Loucy (cell line): ENCODE results near the gene VWA8.

Experiments used
- H2AFZ ChIP-seq: fragments of 200-600 bp; sonication (generic); 2 replicates; pipeline ENCODE4 v1.6.0; 2016; ENCODE audit warnings: antibody characterized with exemption, mild to moderate bottlenecking, low read length, moderate library complexity
- H3F3A ChIP-seq: fragments of 200-600 bp; 2 replicates; pipeline ENCODE4 v1.6.0; 2016; ENCODE audit warnings: antibody characterized with exemption, low read depth, mild to moderate bottlenecking
- H3K27me3 ChIP-seq: fragments of 200-600 bp; sonication (generic); 2 replicates; pipeline ENCODE4 v1.6.1; 2014; ENCODE audit warnings: low read length, mild to moderate bottlenecking; ENCODE audit not compliant: insufficient read depth, poor library complexity, severe bottlenecking
- H3K36me3 ChIP-seq: fragments of 200-600 bp; sonication (generic); 2 replicates; pipeline ENCODE4 v1.6.1; 2016; ENCODE audit warnings: low read length; ENCODE audit not compliant: insufficient read depth
- H3K4me1 ChIP-seq: fragments of 200-600 bp; sonication (generic); 2 replicates; pipeline ENCODE4 v1.5.1; 2014; ENCODE audit warnings: low read length, mild to moderate bottlenecking; ENCODE audit not compliant: insufficient read depth, poor library complexity, severe bottlenecking
- H3K4me2 ChIP-seq: fragments of 200-600 bp; sonication (generic); 2 replicates; pipeline ENCODE4 v1.6.0; 2014; ENCODE audit warnings: antibody characterized with exemption, low read length, low read depth, mild to moderate bottlenecking; ENCODE audit not compliant: poor library complexity, severe bottlenecking
- H3K4me3 ChIP-seq: fragments of 200-600 bp; sonication (generic); 2 replicates; pipeline ENCODE4 v1.5.1; 2014; ENCODE audit warnings: low read length, mild to moderate bottlenecking, mixed read lengths; ENCODE audit not compliant: poor library complexity, severe bottlenecking
- H3K79me2 ChIP-seq: fragments of 200-600 bp; sonication (generic); 2 replicates; pipeline ENCODE4 v1.6.1; 2014; ENCODE audit warnings: low read length; ENCODE audit not compliant: insufficient read depth
- H3K9ac ChIP-seq: fragments of 200-600 bp; sonication (generic); 2 replicates; pipeline ENCODE4 v1.6.0; 2014; ENCODE audit warnings: mild to moderate bottlenecking, low read depth, low read length, moderate library complexity; ENCODE audit not compliant: poor library complexity, severe bottlenecking
- H3K9me2 ChIP-seq: fragments of 200-600 bp; sonication (generic); replicated peaks from 2 replicates; pipeline ENCODE4 v1.6.1; 2016; ENCODE audit warnings: low read depth, low read length, mixed read lengths
- H3K9me3 ChIP-seq: fragments of 200-600 bp; sonication (generic); 2 replicates; pipeline ENCODE4 v1.6.1; 2014; ENCODE audit warnings: mild to moderate bottlenecking, antibody characterized with exemption, low read length, low read depth; ENCODE audit not compliant: insufficient read depth
- H4K20me1 ChIP-seq: fragments of 200-600 bp; sonication (generic); 2 replicates; pipeline ENCODE4 v1.6.0; 2014; ENCODE audit warnings: antibody characterized with exemption, low read length, mild to moderate bottlenecking; ENCODE audit not compliant: insufficient read depth, poor library complexity, severe bottlenecking
- EZH2phosphoT487 ChIP-seq: fragments of 200-600 bp; IDR thresholded peaks from 2 replicates; pipeline ENCODE4 v1.6.1; 2018; ENCODE audit warnings: antibody characterized with exemption, mild to moderate bottlenecking, moderate library complexity, borderline replicate concordance
- TF ChIP-seq, protein P1 (sequence below): fragments of 200-600 bp; sonication (generic); conservative IDR thresholded peaks from 2 replicates; pipeline ENCODE4 v1.5.1; 2014; ENCODE audit warnings: mild to moderate bottlenecking, antibody characterized with exemption, low read length

VWA8 gene

DNA sequence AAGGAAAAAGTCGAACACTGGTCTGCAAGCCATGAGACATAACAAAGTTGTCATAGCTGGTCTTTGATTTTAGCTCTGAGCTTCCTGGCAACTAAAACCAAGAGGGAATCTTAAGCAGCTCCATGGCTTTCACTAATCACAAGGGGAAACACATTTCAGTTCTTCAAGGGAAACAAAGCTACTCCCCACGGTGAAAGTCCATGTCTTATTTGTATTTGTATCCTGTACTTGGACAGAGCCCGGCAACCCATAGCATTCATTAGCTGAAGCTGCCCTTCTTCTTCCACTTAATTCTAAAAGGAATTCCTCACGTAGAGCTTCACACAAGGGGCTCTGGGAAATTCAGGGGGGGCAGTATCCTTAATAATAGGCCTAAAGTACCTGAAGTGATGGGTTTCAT is 374.7 kb downstream of the VWA8 start:
- Histone ChIP-seq H3K4me3 (no peak overlapping the region), H2AFZ (no peak overlapping the region), H3K36me3 (peaks cover 7% of the 10 kb centered on the region; the same call in 1 of the 2 replicates), H3K4me2 (no peak overlapping the region), H3K4me1 (no peaks in the 10 kb centered on the region), H3K9me3 (no peaks in the 10 kb centered on the region), H3K79me2 (no peaks in the 10 kb centered on the region), H3K9ac (no peak overlapping the region), H3K9me2 (no peaks in the 10 kb centered on the region), H3F3A (no peaks in the 10 kb centered on the region), H4K20me1 (no peaks in the 10 kb centered on the region), H3K27me3 (no peaks in the 10 kb centered on the region)
- TF ChIP-seq, protein P1, sequence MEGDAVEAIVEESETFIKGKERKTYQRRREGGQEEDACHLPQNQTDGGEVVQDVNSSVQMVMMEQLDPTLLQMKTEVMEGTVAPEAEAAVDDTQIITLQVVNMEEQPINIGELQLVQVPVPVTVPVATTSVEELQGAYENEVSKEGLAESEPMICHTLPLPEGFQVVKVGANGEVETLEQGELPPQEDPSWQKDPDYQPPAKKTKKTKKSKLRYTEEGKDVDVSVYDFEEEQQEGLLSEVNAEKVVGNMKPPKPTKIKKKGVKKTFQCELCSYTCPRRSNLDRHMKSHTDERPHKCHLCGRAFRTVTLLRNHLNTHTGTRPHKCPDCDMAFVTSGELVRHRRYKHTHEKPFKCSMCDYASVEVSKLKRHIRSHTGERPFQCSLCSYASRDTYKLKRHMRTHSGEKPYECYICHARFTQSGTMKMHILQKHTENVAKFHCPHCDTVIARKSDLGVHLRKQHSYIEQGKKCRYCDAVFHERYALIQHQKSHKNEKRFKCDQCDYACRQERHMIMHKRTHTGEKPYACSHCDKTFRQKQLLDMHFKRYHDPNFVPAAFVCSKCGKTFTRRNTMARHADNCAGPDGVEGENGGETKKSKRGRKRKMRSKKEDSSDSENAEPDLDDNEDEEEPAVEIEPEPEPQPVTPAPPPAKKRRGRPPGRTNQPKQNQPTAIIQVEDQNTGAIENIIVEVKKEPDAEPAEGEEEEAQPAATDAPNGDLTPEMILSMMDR = no peak
- TF ChIP-seq EZH2phosphoT487 = no peak

DNA sequence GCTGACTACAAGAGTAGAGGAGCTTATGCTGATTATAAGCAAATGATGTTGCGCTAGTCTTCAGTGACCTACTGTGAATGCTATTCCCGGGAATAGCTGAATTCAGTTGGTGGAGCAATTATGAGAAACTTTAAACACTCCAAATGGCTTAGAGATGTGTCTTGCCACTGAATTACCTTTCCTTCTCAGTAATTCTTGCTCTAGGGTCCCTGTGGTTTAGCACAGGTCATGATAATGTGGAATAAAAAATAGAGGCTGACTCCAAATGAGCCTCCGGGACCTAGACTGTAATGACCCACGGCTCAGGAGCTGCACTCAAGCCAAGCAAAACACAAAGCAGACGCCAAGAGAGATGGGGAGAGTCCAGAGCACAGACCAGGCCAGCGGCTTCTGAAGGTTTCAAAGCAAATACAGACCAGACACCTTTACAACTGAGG is 378.9 kb downstream of the VWA8 start:
- no peak for TF ChIP-seq EZH2phosphoT487
- TF ChIP-seq, protein P1 = no peak
- H3K36me3 ChIP-seq = no peaks in the 10 kb centered on the region
- H3K4me1 ChIP-seq = no peaks in the 10 kb centered on the region
- H2AFZ ChIP-seq = no peak overlapping the region
- no peaks in the 10 kb centered on the region for H3K79me2 ChIP-seq
- no peaks in the 10 kb centered on the region for H4K20me1 ChIP-seq
- no peak overlapping the region for H3K4me3 ChIP-seq
- no peak overlapping the region for H3K9ac ChIP-seq
- no peak overlapping the region for H3K4me2 ChIP-seq
- H3F3A ChIP-seq = no peaks in the 10 kb centered on the region
- H3K9me3 ChIP-seq = no peaks in the 10 kb centered on the region
- H3K27me3 ChIP-seq = no peaks in the 10 kb centered on the region
- H3K9me2 ChIP-seq = no peaks in the 10 kb centered on the region

DNA sequence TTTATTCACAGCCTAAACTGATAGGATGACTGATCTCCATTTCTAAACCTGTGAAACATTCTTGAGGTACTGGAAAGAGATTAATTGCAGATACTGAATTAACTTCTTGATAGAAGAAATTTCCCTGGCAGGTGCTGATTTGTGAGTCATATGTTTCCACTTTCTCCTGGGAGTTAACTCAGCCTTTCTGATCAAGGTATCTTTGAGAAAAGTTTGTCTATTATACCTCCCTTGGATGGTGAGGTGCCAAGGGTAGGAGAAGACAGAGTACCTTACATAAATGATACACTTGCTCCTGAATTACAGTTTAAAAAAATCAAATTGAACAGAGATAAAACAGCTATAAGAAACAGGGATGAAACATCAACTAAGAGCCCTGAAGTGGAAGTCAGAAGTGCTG is 380.6 kb downstream of the VWA8 start:
- Histone ChIP-seq H3K4me2 (no peak overlapping the region), H3F3A (no peaks in the 10 kb centered on the region), H3K9ac (no peak overlapping the region), H3K36me3 (no peaks in the 10 kb centered on the region), H3K9me3 (no peaks in the 10 kb centered on the region), H3K79me2 (no peaks in the 10 kb centered on the region), H3K4me3 (no peak overlapping the region), H3K9me2 (no peaks in the 10 kb centered on the region), H3K27me3 (no peaks in the 10 kb centered on the region), H3K4me1 (no peaks in the 10 kb centered on the region), H2AFZ (no peak overlapping the region), H4K20me1 (no peaks in the 10 kb centered on the region)
- TF ChIP-seq, protein P1 = no peak
- no peak for TF ChIP-seq EZH2phosphoT487
